ENCODE results near the gene ITIH4.
A peak's percentile ranks its signal among the peaks of the same experiment; 100 is the strongest.

The ITIH4 gene

DNA sequence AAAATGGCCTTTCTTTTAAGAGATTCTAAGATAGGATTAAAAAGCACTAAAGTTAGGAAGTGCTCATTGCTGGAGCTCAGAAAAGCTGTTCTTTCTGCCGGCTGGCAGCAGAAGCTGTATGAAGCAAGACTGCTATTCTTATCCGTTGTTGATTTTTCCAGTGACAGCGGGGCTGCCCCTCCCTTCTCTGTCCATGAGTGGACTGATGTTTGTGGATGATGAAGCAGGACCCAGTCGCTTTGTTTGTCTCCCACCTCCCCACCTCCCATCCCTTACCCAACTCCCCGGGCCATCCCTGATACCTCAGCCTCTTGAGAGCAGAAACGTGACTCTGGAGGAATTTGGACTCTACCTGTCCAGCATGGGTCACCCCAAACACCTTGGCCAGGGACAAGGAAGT is 14.7 kb upstream of the ITIH4 start:
- no peak overlapping the region for H3K4me3 ChIP-seq (ENCODE audit: low read length)
- peak; percentile 45 for DNase-seq (ENCODE audit: low read depth)
- no peak for TF ChIP-seq CTCF (conservative IDR thresholded peaks at IDR 0.05; ENCODE audit: low read length)

DNA sequence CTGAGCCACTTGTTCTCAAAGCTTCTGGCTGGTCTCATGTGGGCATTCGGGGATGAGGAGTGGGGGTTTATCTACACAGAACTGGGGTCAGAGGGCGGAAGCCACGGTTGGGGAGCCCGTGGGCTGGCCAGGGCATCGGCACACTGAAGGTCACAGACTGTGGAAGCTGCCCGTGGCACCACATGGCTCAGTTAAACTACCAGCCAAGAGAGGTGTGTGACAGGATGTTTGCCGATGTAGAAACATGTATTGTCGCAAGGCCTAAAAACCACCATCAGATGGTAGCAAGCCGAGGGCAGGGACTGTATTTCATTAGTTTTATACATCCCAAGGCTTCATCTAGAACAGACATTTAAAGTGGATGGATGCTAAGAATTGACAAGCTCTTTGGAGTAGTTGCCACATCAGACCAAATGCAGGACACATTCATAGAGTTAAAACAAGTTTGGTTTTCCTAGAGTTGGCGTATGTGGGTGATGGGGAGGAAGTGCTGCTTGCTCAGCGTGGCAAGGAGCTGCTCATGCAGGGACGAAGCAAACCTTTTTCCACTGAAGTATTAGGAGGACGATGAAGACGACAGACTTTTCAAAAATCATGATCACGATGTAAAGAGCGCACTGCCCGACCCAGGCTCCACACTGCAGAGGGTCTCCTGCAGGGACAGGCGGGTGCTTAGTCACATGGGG is 14.0 kb upstream of the ITIH4 start:
- no peak overlapping the region for H3K4me3 ChIP-seq (ENCODE audit: low read length)
- no peak for DNase-seq (ENCODE audit: low read depth)
- TF ChIP-seq CTCF (conservative IDR thresholded peaks at IDR 0.05; ENCODE audit: low read length) = no peak

DNA sequence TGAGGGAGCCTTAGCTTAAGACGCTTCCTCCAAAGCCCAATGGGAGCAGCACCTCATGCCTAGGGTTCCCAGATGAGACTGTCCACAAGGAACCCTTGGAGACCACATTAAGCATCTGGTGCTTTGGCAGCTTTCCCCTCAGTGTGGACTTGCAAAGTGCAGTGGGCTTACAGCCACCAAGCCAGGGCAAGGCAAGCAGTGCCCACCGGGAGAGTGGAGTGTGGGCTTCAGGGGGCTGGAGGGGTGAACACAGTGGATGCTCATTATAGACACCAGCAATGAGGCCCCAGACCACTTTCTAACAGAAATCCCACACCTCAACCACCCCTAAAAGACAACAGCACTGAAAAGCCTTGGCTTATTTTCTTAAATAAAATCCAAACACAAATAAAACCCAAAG is 13.4 kb upstream of the ITIH4 start:
- TF ChIP-seq CTCF (conservative IDR thresholded peaks at IDR 0.05; ENCODE audit: low read length) = no peak
- DNase-seq (ENCODE audit: low read depth) = no peak
- no peak overlapping the region for H3K4me3 ChIP-seq (ENCODE audit: low read length)

DNA sequence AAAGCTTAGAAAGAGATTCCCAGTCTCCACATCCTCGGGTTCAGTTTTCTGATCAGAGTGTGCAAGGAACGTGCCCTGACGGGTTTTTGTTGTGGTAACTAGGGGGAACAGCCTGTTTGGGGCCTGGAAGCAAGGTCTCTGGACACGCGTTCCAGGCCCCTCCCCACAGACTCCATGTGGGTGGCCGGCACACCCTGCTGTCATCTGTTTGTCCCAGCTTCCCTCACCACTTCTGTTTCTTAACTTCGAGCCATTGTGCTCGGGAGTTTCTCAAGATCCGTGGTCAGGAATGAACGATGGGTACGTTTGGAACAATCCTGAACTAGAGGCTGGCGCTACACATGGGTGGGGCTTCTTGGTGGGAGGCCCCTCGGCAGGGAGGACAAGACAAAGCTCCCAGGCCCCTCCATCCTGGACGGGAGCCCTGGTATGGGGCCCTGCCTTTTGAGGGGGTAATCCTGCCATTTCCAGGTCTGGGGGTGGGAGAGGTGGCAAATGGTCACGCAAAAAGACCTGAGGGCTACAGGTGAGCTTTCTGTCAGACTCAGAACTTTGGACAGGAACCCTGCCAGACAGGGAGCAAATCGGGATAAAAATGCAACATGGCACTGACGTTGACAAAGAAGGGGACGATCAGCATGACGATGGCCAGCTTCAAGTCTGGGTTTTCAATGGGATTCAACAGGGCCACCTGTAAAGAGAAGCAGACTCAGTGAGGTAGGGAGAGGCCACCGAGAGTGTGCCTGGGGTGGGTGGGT is 12.8 kb upstream of the ITIH4 start:
- H3K4me3 ChIP-seq (ENCODE audit: low read length) = no peak overlapping the region
- TF ChIP-seq CTCF (conservative IDR thresholded peaks at IDR 0.05; ENCODE audit: low read length) = no peak
- DNase-seq (ENCODE audit: low read depth) = no peak

- H3K4me3 ChIP-seq (ENCODE audit: low read length) = no peak overlapping the region
- DNase-seq (ENCODE audit: low read depth) = no peak
- no peak for TF ChIP-seq CTCF (conservative IDR thresholded peaks at IDR 0.05; ENCODE audit: low read length)
These were observed 12.0 kb upstream of the ITIH4 start for GRCh38 chr3:52842424-52842823.

- DNase-seq (ENCODE audit: low read depth) = no peak
- H3K4me3 ChIP-seq (ENCODE audit: low read length) = no peak overlapping the region
- TF ChIP-seq CTCF (conservative IDR thresholded peaks at IDR 0.05; ENCODE audit: low read length) = no peak
These were observed 11.5 kb upstream of the ITIH4 start for GRCh38 chr3:52841981-52842340.
